ENCODE data around the gene RMDN3. TPM values are rescaled to one million over a fixed set of nuclear protein-coding genes. Genes with fewer than 3 reads are reported as not detected.

The RMDN3 gene
- total and polyA plus RNA-seq, 4 donors, result 18.1 to 53.1 (median 40.3) TPM

GRCh38 chr15:40789999-40790398, 34.9 kb upstream of the RMDN3 start:
- Histone ChIP-seq H3K36me3 (ENCODE audit: control insufficient read depth, insufficient read depth, low read length) (peaks cover 7% of the 10 kb centered on the region), H3K27ac (ENCODE audit: low read depth, low read length) (no peak overlapping the region), H3K4me1 (ENCODE audit: control insufficient read depth, insufficient read depth, low read length) (peaks cover 6% of the 10 kb centered on the region), H3K9me3 (ENCODE audit: control insufficient read depth, insufficient read depth, low read length) (no peaks in the 10 kb centered on the region), H3K4me3 (ENCODE audit: low read depth, low read length) (no peak overlapping the region), H3K27me3 (ENCODE audit: control insufficient read depth, insufficient read depth, low read length) (no peaks in the 10 kb centered on the region)
- DNase-seq (ENCODE audit: low read depth in 4 of 6, low spot score in 6 of 6), result no peak
- WGBS (ENCODE audit: insufficient coverage), result 90% methylated on average over 3 of the region's 8 CpGs

- no peak overlapping the region for H3K27ac ChIP-seq (ENCODE audit: low read depth, low read length)
- 79% methylated on average over 5 of the region's 5 CpGs for WGBS (ENCODE audit: insufficient coverage)
- peaks cover 6% of the 10 kb centered on the region for H3K4me1 ChIP-seq (ENCODE audit: control insufficient read depth, insufficient read depth, low read length)
- DNase-seq (ENCODE audit: low read depth in 4 of 6, low spot score in 6 of 6), result no peak
- no peaks in the 10 kb centered on the region for H3K9me3 ChIP-seq (ENCODE audit: control insufficient read depth, insufficient read depth, low read length)
- no peaks in the 10 kb centered on the region for H3K27me3 ChIP-seq (ENCODE audit: control insufficient read depth, insufficient read depth, low read length)
- peaks cover 7% of the 10 kb centered on the region for H3K36me3 ChIP-seq (ENCODE audit: control insufficient read depth, insufficient read depth, low read length)
- H3K4me3 ChIP-seq (ENCODE audit: low read depth, low read length), result no peak overlapping the region
Observed at GRCh38 chr15:40789119-40789518, 34.1 kb upstream of the RMDN3 start.

GRCh38 chr15:40787991-40788390, 32.9 kb upstream of the RMDN3 start:
- Histone ChIP-seq H3K27me3 (ENCODE audit: control insufficient read depth, insufficient read depth, low read length) (no peaks in the 10 kb centered on the region), H3K36me3 (ENCODE audit: control insufficient read depth, insufficient read depth, low read length) (peaks cover 7% of the 10 kb centered on the region), H3K27ac (ENCODE audit: low read depth, low read length) (no peak overlapping the region), H3K9me3 (ENCODE audit: control insufficient read depth, insufficient read depth, low read length) (no peaks in the 10 kb centered on the region), H3K4me3 (ENCODE audit: low read depth, low read length) (no peak overlapping the region), H3K4me1 (ENCODE audit: control insufficient read depth, insufficient read depth, low read length) (peaks cover 6% of the 10 kb centered on the region)
- no peak for DNase-seq (ENCODE audit: low read depth in 4 of 6, low spot score in 6 of 6)
- 20% methylated on average over 4 of the region's 6 CpGs for WGBS (ENCODE audit: insufficient coverage)

GRCh38 chr15:40787344-40787841, 32.3 kb upstream of the RMDN3 start:
- Histone ChIP-seq H3K27me3 (ENCODE audit: control insufficient read depth, insufficient read depth, low read length) (no peaks in the 10 kb centered on the region), H3K36me3 (ENCODE audit: control insufficient read depth, insufficient read depth, low read length) (peaks cover 7% of the 10 kb centered on the region), H3K4me1 (ENCODE audit: control insufficient read depth, insufficient read depth, low read length) (peaks cover 6% of the 10 kb centered on the region), H3K4me3 (ENCODE audit: low read depth, low read length) (no peak overlapping the region), H3K27ac (ENCODE audit: low read depth, low read length) (no peak overlapping the region), H3K9me3 (ENCODE audit: control insufficient read depth, insufficient read depth, low read length) (no peaks in the 10 kb centered on the region)
- DNase-seq (ENCODE audit: low read depth in 4 of 6, low spot score in 6 of 6), result no peak
- WGBS (ENCODE audit: insufficient coverage), result 23% methylated on average over 3 of the region's 4 CpGs

- Histone ChIP-seq H3K27ac (ENCODE audit: low read depth, low read length) (no peak overlapping the region), H3K36me3 (ENCODE audit: control insufficient read depth, insufficient read depth, low read length) (peaks cover 2% of the 10 kb centered on the region), H3K27me3 (ENCODE audit: control insufficient read depth, insufficient read depth, low read length) (no peaks in the 10 kb centered on the region), H3K4me3 (ENCODE audit: low read depth, low read length) (no peak overlapping the region), H3K9me3 (ENCODE audit: control insufficient read depth, insufficient read depth, low read length) (no peaks in the 10 kb centered on the region), H3K4me1 (ENCODE audit: control insufficient read depth, insufficient read depth, low read length) (peaks cover 6% of the 10 kb centered on the region)
- no peak for DNase-seq (ENCODE audit: low read depth in 4 of 6, low spot score in 6 of 6)
- WGBS (ENCODE audit: insufficient coverage), result 75% methylated on average over 1 of the region's 2 CpGs
Observed at GRCh38 chr15:40785814-40786213, 30.8 kb upstream of the RMDN3 start.

- H3K36me3 ChIP-seq (ENCODE audit: control insufficient read depth, insufficient read depth, low read length), result peaks cover 2% of the 10 kb centered on the region
- H3K27ac ChIP-seq (ENCODE audit: low read depth, low read length), result no peak overlapping the region
- 100% methylated on average over 1 of the region's 3 CpGs for WGBS (ENCODE audit: insufficient coverage)
- H3K4me3 ChIP-seq (ENCODE audit: low read depth, low read length), result no peak overlapping the region
- no peaks in the 10 kb centered on the region for H3K27me3 ChIP-seq (ENCODE audit: control insufficient read depth, insufficient read depth, low read length)
- H3K4me1 ChIP-seq (ENCODE audit: control insufficient read depth, insufficient read depth, low read length), result peaks cover 6% of the 10 kb centered on the region
- H3K9me3 ChIP-seq (ENCODE audit: control insufficient read depth, insufficient read depth, low read length), result no peaks in the 10 kb centered on the region
- no peak for DNase-seq (ENCODE audit: low read depth in 4 of 6, low spot score in 6 of 6)
Observed at GRCh38 chr15:40785164-40785563, 30.1 kb upstream of the RMDN3 start.

GRCh38 chr15:40782609-40783227, 27.7 kb upstream of the RMDN3 start:
- Histone ChIP-seq H3K36me3 (ENCODE audit: control insufficient read depth, insufficient read depth, low read length) (peaks cover 22% of the 10 kb centered on the region), H3K4me1 (ENCODE audit: control insufficient read depth, insufficient read depth, low read length) (peaks cover 3% of the 10 kb centered on the region), H3K27ac (ENCODE audit: low read depth, low read length) (no peak overlapping the region), H3K27me3 (ENCODE audit: control insufficient read depth, insufficient read depth, low read length) (no peaks in the 10 kb centered on the region), H3K4me3 (ENCODE audit: low read depth, low read length) (no peak overlapping the region), H3K9me3 (ENCODE audit: control insufficient read depth, insufficient read depth, low read length) (no peaks in the 10 kb centered on the region)
- WGBS (ENCODE audit: insufficient coverage), result 65% methylated on average over 4 of the region's 8 CpGs
- DNase-seq (ENCODE audit: low read depth in 4 of 6, low spot score in 6 of 6), result peak in 1 of 6 donors; percentile 42

- Histone ChIP-seq H3K9me3 (ENCODE audit: control insufficient read depth, insufficient read depth, low read length) (no peaks in the 10 kb centered on the region), H3K4me3 (ENCODE audit: low read depth, low read length) (no peak overlapping the region), H3K36me3 (ENCODE audit: control insufficient read depth, insufficient read depth, low read length) (peaks cover 83% of the 10 kb centered on the region), H3K27ac (ENCODE audit: low read depth, low read length) (no peak overlapping the region), H3K4me1 (ENCODE audit: control insufficient read depth, insufficient read depth, low read length) (peaks cover 4% of the 10 kb centered on the region), H3K27me3 (ENCODE audit: control insufficient read depth, insufficient read depth, low read length) (no peaks in the 10 kb centered on the region)
- no peak for DNase-seq (ENCODE audit: low read depth in 4 of 6, low spot score in 6 of 6)
- WGBS (ENCODE audit: insufficient coverage), result 88% methylated on average over 7 of the region's 11 CpGs
Observed at GRCh38 chr15:40776537-40777141, 21.6 kb upstream of the RMDN3 start.

- H3K4me3 ChIP-seq (ENCODE audit: low read depth, low read length), result no peak overlapping the region
- DNase-seq (ENCODE audit: low read depth in 4 of 6, low spot score in 6 of 6), result no peak
- no peaks in the 10 kb centered on the region for H3K27me3 ChIP-seq (ENCODE audit: control insufficient read depth, insufficient read depth, low read length)
- H3K9me3 ChIP-seq (ENCODE audit: control insufficient read depth, insufficient read depth, low read length), result no peaks in the 10 kb centered on the region
- 93% methylated on average over 13 of the region's 14 CpGs for WGBS (ENCODE audit: insufficient coverage)
- peaks cover 89% of the 10 kb centered on the region for H3K36me3 ChIP-seq (ENCODE audit: control insufficient read depth, insufficient read depth, low read length)
- peaks cover 6% of the 10 kb centered on the region for H3K4me1 ChIP-seq (ENCODE audit: control insufficient read depth, insufficient read depth, low read length)
- no peak overlapping the region for H3K27ac ChIP-seq (ENCODE audit: low read depth, low read length)
Observed at GRCh38 chr15:40775740-40776536, 20.9 kb upstream of the RMDN3 start.
